Activated CD4-positive, CD25-positive, alpha-beta regulatory T cell treated with anti-CD3 and anti-CD28 coated beads, Interleukin-2, amount 50 U/mL, for 16 hours (primary cell): Measurements from ENCODE around the gene MVB12A.

Source experiments
- DNase-seq: peaks from one replicate; pipeline ENCODE4 v3.0.0-alpha.2; 2020; ENCODE audit warnings: low read depth, low spot score

The MVB12A gene

GRCh38 chr19:17404621-17405249 lies 15.1 kb upstream of the MVB12A start:
- no peak for DNase-seq

GRCh38 chr19:17405250-17406045 lies 14.4 kb upstream of the MVB12A start, which contains the start of gene BST2:
BST2 (minus strand) TSS chr19:17405630; CDS start chr19:17405575, 55 bp downstream.
- DNase-seq = no peak

- DNase-seq = no peak
These were observed 13.6 kb upstream of the MVB12A start for GRCh38 chr19:17406046-17406886.

- no peak for DNase-seq
These were observed 13.0 kb upstream of the MVB12A start for GRCh38 chr19:17406887-17407196.

- no peak for DNase-seq
These were observed 9.9 kb upstream of the MVB12A start for GRCh38 chr19:17409990-17410389.

DNA sequence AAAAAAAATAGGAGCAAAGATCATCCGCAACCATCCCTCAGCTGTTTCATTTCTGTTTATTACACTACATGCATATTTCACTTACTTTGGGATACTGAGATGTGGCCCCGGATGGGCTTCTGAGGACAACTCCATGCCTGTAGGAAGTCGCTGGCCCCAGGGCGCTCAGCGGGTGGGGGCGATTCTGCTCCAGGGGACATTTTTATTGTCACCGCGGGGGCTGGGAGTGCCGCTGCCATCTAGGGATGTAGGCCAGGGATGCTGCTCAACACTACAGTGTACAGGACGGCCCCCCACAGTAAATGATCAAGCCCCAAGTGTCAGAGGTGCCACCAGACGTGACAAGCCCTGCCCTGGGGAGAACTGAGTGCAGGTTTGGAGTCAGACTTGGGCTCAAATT lies 8.0 kb upstream of the MVB12A start:
- DNase-seq = no peak

DNA sequence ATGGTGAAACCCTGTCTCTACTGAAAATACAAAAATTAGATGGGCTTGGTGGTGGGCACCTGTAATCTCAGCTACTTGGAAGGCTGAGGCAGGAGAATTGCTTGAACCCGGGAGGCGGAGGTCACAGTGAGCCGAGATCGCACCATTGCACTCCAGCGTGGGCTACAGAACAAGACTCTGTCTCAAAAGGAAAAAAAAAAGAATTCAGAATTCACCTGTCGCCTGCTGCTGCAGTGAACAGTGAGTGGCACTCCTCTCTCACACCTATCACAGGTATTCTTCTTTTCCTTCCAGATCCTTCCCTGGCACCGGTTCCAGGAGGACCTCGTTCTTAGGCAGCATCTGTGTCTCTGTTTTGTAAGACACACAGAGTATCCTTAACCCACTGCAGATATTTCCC lies 5.8 kb upstream of the MVB12A start:
- DNase-seq = no peak

DNA sequence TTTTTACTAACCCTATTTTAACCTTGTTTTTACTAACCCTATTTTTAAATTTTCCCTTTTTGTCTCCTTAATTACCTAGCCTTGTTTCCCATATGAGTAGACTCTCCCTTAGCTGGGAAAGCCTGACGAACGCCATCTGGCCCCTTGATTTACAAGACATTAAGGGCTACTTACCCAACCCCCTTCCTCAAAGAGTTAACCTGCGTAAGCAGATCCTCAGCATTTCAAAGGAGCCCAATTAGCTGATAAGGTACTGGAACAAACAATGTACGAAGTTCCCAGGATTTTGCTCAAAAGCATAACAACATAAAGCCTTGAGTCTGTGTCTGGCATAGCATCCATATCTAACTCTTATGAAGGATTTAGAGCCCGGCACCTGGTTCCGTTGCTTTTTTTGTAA lies 4.7 kb upstream of the MVB12A start:
- no peak for DNase-seq

- no peak for DNase-seq
These were observed 1.1 kb upstream of the MVB12A start for GRCh38 chr19:17418710-17419109.

DNA sequence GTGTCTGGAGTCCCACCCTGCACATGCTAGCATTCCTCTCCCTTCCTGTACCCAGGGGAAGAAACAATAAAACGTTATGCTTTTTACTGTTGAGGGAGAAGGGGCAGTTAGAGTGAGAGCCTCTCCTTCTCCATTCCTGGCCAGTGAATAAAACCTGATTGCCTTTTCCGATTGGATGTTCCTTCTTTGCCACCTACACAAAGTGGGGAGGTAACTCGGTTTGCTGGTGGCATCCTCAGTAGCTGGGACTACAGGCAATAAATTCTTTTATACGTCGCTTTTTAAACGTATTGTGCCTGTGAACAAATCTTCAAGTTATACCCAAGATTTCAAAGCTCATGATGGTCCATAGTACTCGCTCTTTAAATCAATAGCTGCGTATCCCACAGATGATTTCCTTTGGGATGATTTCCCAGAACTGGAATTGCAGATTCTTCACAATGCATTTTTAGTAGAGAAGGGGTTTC lies 660 bp upstream of the MVB12A start:
- DNase-seq = no peak

- DNase-seq = no peak
These were observed 653 bp downstream of the MVB12A start for GRCh38 chr19:17420475-17420924.

DNA sequence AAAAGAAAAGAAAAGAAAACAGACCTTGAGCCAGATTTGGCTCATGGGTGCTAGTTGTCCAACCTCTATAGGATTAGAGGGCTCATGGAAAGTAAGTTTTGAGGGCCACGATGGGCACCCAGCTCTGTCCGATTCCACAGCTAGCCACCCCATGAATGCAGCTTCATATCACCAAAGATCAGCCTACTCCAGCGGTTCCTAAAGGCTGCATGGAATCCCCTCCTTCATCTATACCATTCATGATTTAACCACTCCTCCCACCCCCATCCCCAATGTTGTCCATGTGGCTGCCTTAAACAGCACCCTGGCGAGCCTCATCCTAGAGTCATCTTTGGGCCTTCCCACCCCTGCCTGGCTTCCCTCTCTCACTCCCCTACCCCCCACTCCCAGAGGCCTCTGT lies 2.1 kb downstream of the MVB12A start:
- DNase-seq = no peak

DNA sequence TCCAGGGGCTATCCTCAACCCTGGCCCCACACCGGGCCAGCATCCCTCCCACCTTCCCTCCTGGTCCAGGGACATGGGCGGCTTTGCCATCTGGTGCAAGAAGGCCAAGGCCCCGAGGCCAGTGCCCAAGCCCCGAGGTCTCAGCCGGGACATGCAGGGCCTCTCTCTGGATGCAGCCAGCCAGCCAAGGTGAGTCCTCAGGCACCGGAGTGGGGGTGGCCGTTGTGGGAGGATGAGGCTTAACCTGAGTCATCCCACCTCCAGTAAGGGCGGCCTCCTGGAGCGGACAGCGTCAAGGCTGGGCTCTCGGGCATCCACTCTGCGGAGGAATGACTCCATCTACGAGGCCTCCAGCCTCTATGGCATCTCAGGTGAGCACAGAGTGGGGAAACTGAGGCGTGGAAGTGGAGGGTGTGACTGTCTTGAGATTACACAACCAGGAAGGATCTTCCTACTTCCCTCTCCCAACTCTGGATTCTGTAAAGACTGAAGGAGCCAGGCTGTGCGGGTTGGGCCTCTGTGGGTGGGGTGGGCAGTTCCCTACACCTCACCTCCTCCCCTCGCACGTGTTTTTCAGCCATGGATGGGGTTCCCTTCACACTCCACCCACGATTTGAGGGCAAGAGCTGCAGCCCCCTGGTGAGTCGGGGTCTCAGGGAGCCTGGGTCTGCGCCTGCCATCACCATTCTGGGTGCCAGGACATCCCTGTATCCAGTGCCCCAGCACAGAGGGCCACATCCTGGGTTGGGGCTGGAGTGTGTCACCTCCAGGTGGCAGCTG lies 3.8 kb downstream of the MVB12A start:
- no peak for DNase-seq

DNA sequence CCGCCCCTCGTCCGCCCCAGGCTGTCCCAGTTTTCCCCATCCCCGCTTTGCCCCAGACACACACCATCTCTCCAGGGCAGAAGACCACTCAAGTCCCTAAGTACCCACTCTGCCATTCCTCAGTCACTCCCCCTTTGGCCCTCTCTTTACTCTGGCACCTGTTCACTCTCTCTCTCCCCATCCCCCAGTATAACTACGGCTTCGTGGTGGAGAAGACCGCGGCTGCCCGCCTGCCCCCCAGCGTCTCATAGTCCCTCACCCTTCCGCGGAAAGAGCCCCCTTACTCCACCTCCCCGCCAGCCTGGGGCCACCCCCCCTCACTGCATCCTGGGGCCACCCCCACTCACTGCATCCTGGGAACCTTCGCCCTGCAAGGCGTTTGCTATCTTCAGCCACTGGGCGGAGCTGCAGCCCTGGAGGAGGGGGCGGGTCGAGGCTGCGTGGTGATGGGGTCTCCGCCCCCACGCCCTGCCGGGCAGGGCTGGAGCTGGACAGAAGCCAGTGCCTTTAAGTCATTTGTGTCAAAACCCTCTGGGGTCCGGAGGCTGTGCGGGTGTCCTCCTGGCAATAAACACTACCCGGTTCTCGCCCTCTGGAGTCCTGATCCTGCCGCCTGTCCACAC lies 5.0 kb downstream of the MVB12A start:
- no peak for DNase-seq

GRCh38 chr19:17429641-17430113 lies 9.8 kb downstream of the MVB12A start:
- no peak for DNase-seq

DNA sequence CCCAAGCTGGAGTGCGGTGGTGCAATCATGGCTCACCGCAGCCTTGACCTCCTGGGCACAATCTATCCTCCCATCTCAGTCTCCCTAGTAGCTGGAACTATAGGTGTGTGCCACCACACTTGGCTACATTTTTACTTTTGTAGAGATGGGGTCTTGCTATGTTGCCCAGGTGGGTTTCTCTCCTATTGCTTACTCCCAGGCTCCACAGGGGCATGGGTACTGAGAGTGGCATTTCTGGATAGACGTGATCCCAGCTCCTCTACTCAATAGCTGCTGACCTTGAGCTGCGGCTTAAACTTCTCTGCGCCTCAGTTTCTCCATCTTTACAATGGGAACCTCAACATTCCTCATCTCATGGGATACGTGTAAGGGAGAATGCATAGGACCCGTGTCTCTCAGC lies 11.6 kb downstream of the MVB12A start:
- no peak for DNase-seq

DNA sequence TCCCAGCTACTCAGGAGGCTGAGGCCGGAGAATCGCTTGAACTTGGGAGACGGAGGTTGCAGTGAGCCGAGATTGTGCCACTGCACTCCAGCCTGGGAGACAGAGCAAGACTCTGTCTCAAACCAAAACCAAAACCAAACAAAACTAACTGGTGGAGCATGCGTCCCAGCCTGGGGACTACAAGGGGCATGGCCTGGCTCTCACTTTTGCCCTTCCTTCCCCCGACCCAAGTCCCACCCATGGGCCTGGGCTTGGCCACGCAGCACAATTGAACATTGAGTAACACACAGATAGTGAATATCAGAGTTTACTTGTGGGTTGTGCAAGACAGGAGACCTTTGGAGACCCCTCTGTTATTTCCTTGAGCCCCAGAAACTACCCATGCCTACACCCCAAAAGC lies 15.4 kb downstream of the MVB12A start:
- no peak for DNase-seq

- no peak for DNase-seq
These were observed 16.4 kb downstream of the MVB12A start for GRCh38 chr19:17436094-17436873.

- no peak for DNase-seq
These were observed 17.0 kb downstream of the MVB12A start for GRCh38 chr19:17436874-17437267.
